HUES6 (cell line): ENCODE measurements around the gene OR13C8.

Experiments used
- H3K27ac ChIP-seq: 2 replicates; pipeline ENCODE4 v1.7.0; 2013; ENCODE audit warnings: low read depth, mild to moderate bottlenecking, low read length, inconsistent platforms
- H3K27me3 ChIP-seq: 2 replicates; pipeline ENCODE4 v1.6.1; 2013; ENCODE audit warnings: low read length; ENCODE audit not compliant: control insufficient read depth, insufficient read depth
- H3K36me3 ChIP-seq: 2 replicates; pipeline ENCODE4 v1.6.1; 2013; ENCODE audit warnings: low read length; ENCODE audit not compliant: control insufficient read depth, insufficient read depth
- H3K4me1 ChIP-seq: 2 replicates; pipeline ENCODE4 v1.6.1; 2013; ENCODE audit warnings: low read length; ENCODE audit not compliant: control insufficient read depth, insufficient read depth
- H3K4me3 ChIP-seq: 2 replicates; pipeline ENCODE4 v1.5.1; 2013; ENCODE audit warnings: low read depth, low read length
- H3K9ac ChIP-seq: one replicate; pipeline ENCODE4 v1.6.1; 2013; ENCODE audit warnings: mild to moderate bottlenecking, low read length
- H3K9me3 ChIP-seq: 2 replicates; pipeline ENCODE4 v1.6.1; 2013; ENCODE audit warnings: low read depth, low read length; ENCODE audit not compliant: control insufficient read depth, insufficient read depth

OR13C8 gene

GRCh38 chr9:104611213-104611612 is 42.2 kb downstream of the OR13C8 start:
- Histone ChIP-seq H3K4me3 (no peak overlapping the region), H3K4me1 (no peaks in the 10 kb centered on the region), H3K27me3 (no peaks in the 10 kb centered on the region), H3K36me3 (no peaks in the 10 kb centered on the region), H3K9me3 (no peaks in the 10 kb centered on the region), H3K27ac (no peak overlapping the region), H3K9ac (no peak overlapping the region)

GRCh38 chr9:104617418-104617817 is 48.5 kb downstream of the OR13C8 start:
- Histone ChIP-seq H3K4me1 (no peaks in the 10 kb centered on the region), H3K9ac (no peak overlapping the region), H3K27me3 (no peaks in the 10 kb centered on the region), H3K36me3 (no peaks in the 10 kb centered on the region), H3K27ac (no peak overlapping the region), H3K4me3 (no peak overlapping the region), H3K9me3 (no peaks in the 10 kb centered on the region)

- no peak within 1 kb of the TSS for H3K27ac ChIP-seq
- H3K9me3 ChIP-seq: no peaks in the 10 kb centered on the region
- H3K4me3 ChIP-seq: no peak within 1 kb of the TSS
- H3K36me3 ChIP-seq: no peaks in the 10 kb centered on the region
- no peaks in the 10 kb centered on the region for H3K27me3 ChIP-seq
- no peak within 1 kb of the TSS for H3K9ac ChIP-seq
- H3K4me1 ChIP-seq: no peaks in the 10 kb centered on the region
These were observed 49.1 kb downstream of the OR13C8 start, which contains the start of gene OR13C9 for GRCh38 chr9:104618104-104618503. Gene OR13C9 (minus strand): TSS chr9:104618204. CDS start chr9:104618204, 0 bp downstream.
